Measurements from ENCODE around the gene FBXO28. TPM values are rescaled to one million over a fixed set of nuclear protein-coding genes. Genes with fewer than 3 reads are reported as not detected.

Gene FBXO28
- total RNA-seq, 1 donor from 2014 or later = 26.1 TPM

GRCh38 chr1:224096773-224097172 is 17.1 kb upstream of the FBXO28 start:
- Mint-ChIP-seq H3K27me3 (peaks cover 13% of the 10 kb centered on the region), H3K9me3 (no peaks in the 10 kb centered on the region), H3K27ac (no peak overlapping the region), H3K4me1 (ENCODE audit: unreplicated experiment) (no peaks in the 10 kb centered on the region), H3K36me3 (no peaks in the 10 kb centered on the region), H3K4me3 (no peak overlapping the region)
- no peak for TF ChIP-seq CTCF (conservative IDR thresholded peaks at IDR 0.05)
- no peak for DNase-seq (ENCODE audit: extremely low spot score, unreplicated experiment)

GRCh38 chr1:224098007-224098406 is 15.9 kb upstream of the FBXO28 start:
- Mint-ChIP-seq H3K4me1 (ENCODE audit: unreplicated experiment) (no peaks in the 10 kb centered on the region), H3K4me3 (no peak overlapping the region), H3K27ac (no peak overlapping the region), H3K27me3 (peaks cover 13% of the 10 kb centered on the region), H3K36me3 (no peaks in the 10 kb centered on the region), H3K9me3 (no peaks in the 10 kb centered on the region)
- no peak for DNase-seq (ENCODE audit: extremely low spot score, unreplicated experiment)
- TF ChIP-seq CTCF (conservative IDR thresholded peaks at IDR 0.05) = no peak

GRCh38 chr1:224106568-224107281 is 7.2 kb upstream of the FBXO28 start:
- no peak for DNase-seq (ENCODE audit: extremely low spot score, unreplicated experiment)

GRCh38 chr1:224107282-224107625 is 6.7 kb upstream of the FBXO28 start:
- peaks cover 24% of the 10 kb centered on the region for H3K27me3 Mint-ChIP-seq

More at GRCh38 chr1:224106568-224107281, 7.2 kb upstream of the FBXO28 start:
- Mint-ChIP-seq H3K36me3 (no peaks in the 10 kb centered on the region), H3K9me3 (no peaks in the 10 kb centered on the region), H3K27me3 (peaks cover 24% of the 10 kb centered on the region), H3K4me1 (ENCODE audit: unreplicated experiment) (no peaks in the 10 kb centered on the region), H3K27ac (no peak overlapping the region), H3K4me3 (no peak overlapping the region)
- TF ChIP-seq CTCF (conservative IDR thresholded peaks at IDR 0.05) = peak; percentile 55

GRCh38 chr1:224108991-224109390 is 4.9 kb upstream of the FBXO28 start:
- H3K27me3 Mint-ChIP-seq = peaks cover 24% of the 10 kb centered on the region
- H3K4me3 Mint-ChIP-seq = no peak overlapping the region
- no peak for TF ChIP-seq CTCF (conservative IDR thresholded peaks at IDR 0.05)
- H3K9me3 Mint-ChIP-seq = no peaks in the 10 kb centered on the region
- no peaks in the 10 kb centered on the region for H3K36me3 Mint-ChIP-seq
- peaks cover 6% of the 10 kb centered on the region for H3K4me1 Mint-ChIP-seq (ENCODE audit: unreplicated experiment)
- no peak overlapping the region for H3K27ac Mint-ChIP-seq
- no peak for DNase-seq (ENCODE audit: extremely low spot score, unreplicated experiment)

More at GRCh38 chr1:224107282-224107625, 6.7 kb upstream of the FBXO28 start:
- DNase-seq (ENCODE audit: extremely low spot score, unreplicated experiment) = no peak
- H3K4me3 Mint-ChIP-seq = no peak overlapping the region
- no peaks in the 10 kb centered on the region for H3K36me3 Mint-ChIP-seq
- no peak overlapping the region for H3K27ac Mint-ChIP-seq
- no peak for TF ChIP-seq CTCF (conservative IDR thresholded peaks at IDR 0.05)
- no peaks in the 10 kb centered on the region for H3K4me1 Mint-ChIP-seq (ENCODE audit: unreplicated experiment)
- no peaks in the 10 kb centered on the region for H3K9me3 Mint-ChIP-seq
